KMS-11 (cell line): ENCODE results near the gene DDX54.

Experiments
- H2AFZ ChIP-seq: fragments of 200-600 bp; sonication (generic); 2 replicates; pipeline ENCODE4 v1.6.1; 2016; ENCODE audit warnings: antibody characterized with exemption, mixed run types, low read depth
- H3K27ac ChIP-seq: fragments of 200-600 bp; sonication (generic); 2 replicates; pipeline ENCODE4 v1.6.1; 2016; ENCODE audit warnings: mild to moderate bottlenecking, mixed run types
- H3K27me3 ChIP-seq: fragments of 200-600 bp; sonication (generic); 2 replicates; pipeline ENCODE4 v1.6.1; 2017; ENCODE audit warnings: mild to moderate bottlenecking, low read depth, mixed run types, moderate library complexity; ENCODE audit not compliant: insufficient read depth
- H3K36me3 ChIP-seq: fragments of 200-600 bp; sonication (generic); 2 replicates; pipeline ENCODE4 v1.6.1; 2017; ENCODE audit warnings: mild to moderate bottlenecking, mixed run types; ENCODE audit not compliant: insufficient read depth
- H3K4me1 ChIP-seq: fragments of 200-600 bp; sonication (generic); 2 replicates; pipeline ENCODE4 v1.6.1; 2016; ENCODE audit warnings: mild to moderate bottlenecking, low read depth, mixed run types; ENCODE audit not compliant: poor library complexity, severe bottlenecking
- H3K4me2 ChIP-seq: fragments of 200-600 bp; sonication (generic); 2 replicates; pipeline ENCODE4 v1.7.0; 2016; ENCODE audit warnings: mild to moderate bottlenecking, mixed run types
- H3K4me3 ChIP-seq: fragments of 200-600 bp; sonication (generic); IDR thresholded peaks from 2 replicates; pipeline ENCODE4 v1.6.1; 2017; ENCODE audit warnings: low read depth, low read length, mixed read lengths; ENCODE audit not compliant: insufficient read depth
- H3K79me2 ChIP-seq: fragments of 200-600 bp; sonication (generic); 2 replicates; pipeline ENCODE4 v1.6.1; 2016; ENCODE audit warnings: low read depth, mixed run types; ENCODE audit not compliant: insufficient read depth
- H3K9ac ChIP-seq: fragments of 200-600 bp; sonication (generic); 2 replicates; pipeline ENCODE4 v1.6.1; 2016; ENCODE audit warnings: mild to moderate bottlenecking, mixed run types
- H4K20me1 ChIP-seq: fragments of 200-600 bp; sonication (generic); 2 replicates; pipeline ENCODE4 v1.6.1; 2016; ENCODE audit warnings: mild to moderate bottlenecking, mixed run types; ENCODE audit not compliant: insufficient read depth
- TF ChIP-seq, protein P1 (sequence below): fragments of 200-600 bp; sonication (generic); conservative IDR thresholded peaks from 2 replicates; pipeline ENCODE4 v1.6.1; 2017; ENCODE audit warnings: low read depth, mild to moderate bottlenecking, antibody characterized with exemption, low read length, moderate library complexity, mixed read lengths

Gene DDX54

DNA sequence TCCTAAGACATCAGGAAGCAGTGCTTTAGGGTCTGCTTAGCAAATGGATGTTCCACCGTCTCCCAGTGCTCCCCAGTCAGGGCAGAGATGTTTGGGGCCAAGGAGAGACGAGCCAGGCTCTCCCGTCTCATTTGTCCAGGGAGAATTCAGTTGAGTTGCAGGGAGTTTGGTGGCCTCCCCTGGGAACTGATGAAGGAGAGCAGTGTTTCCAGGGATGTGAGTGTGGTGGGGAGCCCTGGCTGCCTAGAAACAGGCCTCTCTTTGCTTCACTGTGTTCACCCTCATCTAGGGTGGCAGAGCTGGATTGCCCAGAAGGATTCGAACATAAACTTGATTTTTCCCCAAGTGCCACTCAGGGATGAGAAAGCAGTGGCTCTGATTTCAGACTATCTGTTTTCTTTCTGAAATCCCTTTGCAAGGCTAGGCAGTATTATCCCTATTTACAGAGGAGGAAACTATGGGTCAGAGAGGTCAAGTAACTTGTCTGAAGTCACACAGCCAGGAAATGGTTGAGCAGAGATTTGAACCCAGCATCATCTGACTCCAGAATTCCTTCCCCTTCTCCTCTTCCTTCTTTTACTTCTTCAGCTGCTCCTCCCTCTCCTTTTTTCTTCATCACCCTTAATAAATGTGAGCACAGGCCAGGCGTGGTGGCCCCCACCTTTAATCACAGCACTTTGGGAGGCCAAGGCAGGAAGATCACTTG is 42.6 kb upstream of the DDX54 start:
- Histone ChIP-seq H3K9ac (no peak overlapping the region), H3K36me3 (no peaks in the 10 kb centered on the region), H3K27me3 (no peaks in the 10 kb centered on the region), H3K27ac (no peak overlapping the region), H2AFZ (no peak overlapping the region), H3K4me1 (peaks cover 22% of the 10 kb centered on the region), H3K4me2 (no peak overlapping the region), H4K20me1 (no peaks in the 10 kb centered on the region), H3K79me2 (no peaks in the 10 kb centered on the region), H3K4me3 (no peak overlapping the region)
- TF ChIP-seq, protein P1, sequence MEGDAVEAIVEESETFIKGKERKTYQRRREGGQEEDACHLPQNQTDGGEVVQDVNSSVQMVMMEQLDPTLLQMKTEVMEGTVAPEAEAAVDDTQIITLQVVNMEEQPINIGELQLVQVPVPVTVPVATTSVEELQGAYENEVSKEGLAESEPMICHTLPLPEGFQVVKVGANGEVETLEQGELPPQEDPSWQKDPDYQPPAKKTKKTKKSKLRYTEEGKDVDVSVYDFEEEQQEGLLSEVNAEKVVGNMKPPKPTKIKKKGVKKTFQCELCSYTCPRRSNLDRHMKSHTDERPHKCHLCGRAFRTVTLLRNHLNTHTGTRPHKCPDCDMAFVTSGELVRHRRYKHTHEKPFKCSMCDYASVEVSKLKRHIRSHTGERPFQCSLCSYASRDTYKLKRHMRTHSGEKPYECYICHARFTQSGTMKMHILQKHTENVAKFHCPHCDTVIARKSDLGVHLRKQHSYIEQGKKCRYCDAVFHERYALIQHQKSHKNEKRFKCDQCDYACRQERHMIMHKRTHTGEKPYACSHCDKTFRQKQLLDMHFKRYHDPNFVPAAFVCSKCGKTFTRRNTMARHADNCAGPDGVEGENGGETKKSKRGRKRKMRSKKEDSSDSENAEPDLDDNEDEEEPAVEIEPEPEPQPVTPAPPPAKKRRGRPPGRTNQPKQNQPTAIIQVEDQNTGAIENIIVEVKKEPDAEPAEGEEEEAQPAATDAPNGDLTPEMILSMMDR, result no peak

DNA sequence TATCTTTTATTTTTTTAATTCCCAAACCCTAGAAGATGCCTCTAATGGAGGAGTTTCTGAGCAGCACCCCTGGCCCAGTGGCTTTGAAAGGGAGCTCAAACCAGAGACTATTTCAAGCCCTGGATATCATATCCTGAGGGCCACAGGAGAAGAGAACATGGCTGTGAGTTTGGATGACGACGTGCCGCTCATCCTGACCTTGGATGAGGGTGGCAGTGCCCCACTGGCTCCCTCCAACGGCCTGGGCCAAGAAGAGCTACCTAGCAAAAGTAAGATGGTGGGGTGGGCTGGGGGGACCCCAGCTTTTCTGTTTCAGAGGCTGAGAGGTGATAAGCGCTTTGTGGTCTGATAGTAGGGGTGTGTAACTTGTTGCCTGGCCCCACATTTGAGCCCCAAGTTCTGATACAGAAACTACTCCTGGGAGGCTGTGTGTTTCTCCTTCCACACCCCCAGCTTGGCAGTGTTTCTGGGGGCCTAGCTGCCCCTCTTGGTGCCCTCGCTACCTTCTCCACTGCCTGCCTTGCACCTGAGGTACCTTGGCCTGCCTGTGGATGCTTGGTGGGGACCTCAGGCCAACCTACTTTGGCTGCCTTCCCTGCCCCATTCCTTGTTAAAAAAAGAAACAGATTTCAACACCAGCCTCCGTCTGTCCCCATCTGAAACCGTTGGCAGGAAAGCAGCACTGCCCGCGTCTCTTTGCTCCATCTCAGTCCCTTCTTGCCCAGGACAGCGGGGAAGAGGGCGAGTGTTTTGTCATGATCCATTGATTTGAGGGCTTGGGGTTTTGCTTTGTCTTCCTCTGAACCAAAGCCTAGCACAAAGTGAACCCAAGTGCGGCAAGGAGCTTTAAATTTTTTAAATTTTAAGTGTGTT is 41.7 kb upstream of the DDX54 start:
- H3K79me2 ChIP-seq, result no peaks in the 10 kb centered on the region
- no peak overlapping the region for H3K9ac ChIP-seq
- H4K20me1 ChIP-seq, result no peaks in the 10 kb centered on the region
- TF ChIP-seq, protein P1, result no peak
- H3K27ac ChIP-seq, result no peak overlapping the region
- peaks cover 29% of the 10 kb centered on the region for H3K4me1 ChIP-seq
- no peak overlapping the region for H2AFZ ChIP-seq
- no peaks in the 10 kb centered on the region for H3K36me3 ChIP-seq
- H3K27me3 ChIP-seq, result no peaks in the 10 kb centered on the region
- H3K4me3 ChIP-seq, result no peak overlapping the region
- H3K4me2 ChIP-seq, result no peak overlapping the region

DNA sequence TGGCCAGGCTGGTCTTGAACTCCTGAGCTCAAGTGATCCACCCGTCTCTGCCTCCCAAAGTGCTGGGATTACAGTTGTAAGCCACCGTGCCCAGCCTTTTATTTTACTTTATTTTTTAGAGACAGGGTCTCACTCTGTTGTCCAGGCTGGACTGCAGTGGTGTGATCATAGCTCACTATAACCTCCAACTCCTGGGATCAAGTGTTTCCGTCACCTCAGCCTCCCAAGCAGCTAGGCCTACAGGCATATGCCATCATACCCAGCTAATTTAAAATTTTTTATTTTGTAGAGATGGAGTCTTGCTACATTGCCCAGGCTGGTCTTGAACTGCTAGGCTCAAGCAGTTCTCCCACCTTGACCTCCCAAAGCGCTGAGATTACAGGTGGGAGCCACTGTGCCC is 39.7 kb upstream of the DDX54 start:
- Histone ChIP-seq H3K36me3 (no peaks in the 10 kb centered on the region), H3K27me3 (no peaks in the 10 kb centered on the region), H3K4me2 (no peak overlapping the region), H3K79me2 (no peaks in the 10 kb centered on the region), H3K4me1 (peaks cover 34% of the 10 kb centered on the region), H2AFZ (no peak overlapping the region), H3K27ac (no peak overlapping the region), H4K20me1 (no peaks in the 10 kb centered on the region), H3K9ac (no peak overlapping the region), H3K4me3 (no peak overlapping the region)
- TF ChIP-seq, protein P1, result no peak

DNA sequence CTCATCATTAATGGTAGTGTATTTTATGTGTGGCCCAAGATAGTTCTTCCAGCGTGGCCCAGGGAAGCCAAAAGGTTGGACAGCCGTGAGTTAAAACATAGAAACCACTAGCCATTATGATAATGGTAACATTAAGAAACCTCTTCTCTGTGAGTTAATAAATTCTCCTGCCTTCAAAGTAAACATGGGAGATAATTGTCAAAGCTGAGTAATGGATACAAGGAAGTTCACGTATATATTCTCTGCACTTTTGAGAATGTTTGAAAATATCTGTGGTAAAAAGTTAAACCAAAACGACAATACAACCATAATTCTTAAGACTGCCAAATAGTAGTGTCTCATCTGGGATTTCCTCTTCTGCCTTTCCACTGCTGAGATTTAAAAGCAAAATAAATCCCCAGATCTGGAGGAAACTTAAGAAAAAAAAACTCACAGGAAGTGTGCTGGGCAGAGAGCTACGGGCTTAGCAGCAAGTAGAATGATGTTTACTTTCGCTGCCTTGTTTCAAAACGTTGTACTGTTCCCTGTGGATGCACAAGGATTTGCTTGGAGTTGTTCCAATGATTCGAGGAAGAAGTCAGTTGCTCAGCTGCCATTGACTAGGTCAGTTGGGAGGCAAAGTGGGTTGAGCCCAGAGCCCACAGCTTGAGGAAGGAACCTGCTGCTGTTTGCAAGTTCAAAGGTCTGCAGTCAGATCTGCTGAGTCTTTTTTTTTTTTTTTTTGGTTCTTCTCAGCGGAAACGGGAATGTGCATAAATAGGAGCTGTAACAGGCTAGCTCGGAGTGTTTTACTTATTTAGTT is 37.7 kb upstream of the DDX54 start:
- no peaks in the 10 kb centered on the region for H4K20me1 ChIP-seq
- H3K27me3 ChIP-seq, result no peaks in the 10 kb centered on the region
- H3K36me3 ChIP-seq, result no peaks in the 10 kb centered on the region
- H3K4me1 ChIP-seq, result peaks cover 19% of the 10 kb centered on the region
- no peak overlapping the region for H3K9ac ChIP-seq
- no peak overlapping the region for H3K27ac ChIP-seq
- H3K4me2 ChIP-seq, result peak overlapping the region; percentile 89
- H2AFZ ChIP-seq, result no peak overlapping the region
- TF ChIP-seq, protein P1, result no peak
- no peaks in the 10 kb centered on the region for H3K79me2 ChIP-seq
- no peak overlapping the region for H3K4me3 ChIP-seq
